Tibial artery (tissue), 4 donors: Measurements from ENCODE around the gene PARD3B.

Experiments
- DNase-seq, 2 donors: peaks; one replicate each; pipeline ENCODE4 v3.0.0-alpha.2; 2019
- H3K27ac ChIP-seq, 2 donors: fragments of 200-600 bp; sonication (generic) in 1 of 2; 1 replicate in 1 of 2; 2 replicates in 1 of 2; pipeline ENCODE4 v1.5.1; 2018 to 2019; ENCODE audit warnings: mild to moderate bottlenecking in 1 of 2
- H3K27me3 ChIP-seq, 2 donors: fragments of 200-600 bp; sonication (generic) in 1 of 2; one replicate each; pipeline versions ENCODE4 v1.5.1 to v1.6.0; 2016 to 2019
- H3K36me3 ChIP-seq, 3 donors: fragments of 200-600 bp; sonication (generic) in 2 of 3; one replicate each; pipeline ENCODE4 v1.5.1; 2016 to 2019; ENCODE audit warnings: mild to moderate bottlenecking in 2 of 3
- H3K4me1 ChIP-seq, 4 donors: fragments of 200-600 bp; sonication (generic) in 2 of 4; 1 replicate in 3 of 4; 2 replicates in 1 of 4; pipeline ENCODE4 v1.5.1; 2016 to 2019
- H3K4me3 ChIP-seq, 2 donors: fragments of 200-600 bp; sonication (generic) in 1 of 2; 1 replicate in 1 of 2; 2 replicates in 1 of 2; pipeline ENCODE4 v1.5.1; 2018 to 2019; ENCODE audit warnings: mild to moderate bottlenecking in 2 of 2
- H3K9me3 ChIP-seq, 3 donors: fragments of 200-600 bp; sonication (generic) in 1 of 3; one replicate each; pipeline ENCODE4 v1.5.1; 2016 to 2019
- intact Hi-C: fragments of 100-400 bp; cut with DNase I; formaldehyde crosslinking; loops from one replicate; pipeline ENCODE4 v1.15.0; 2023; ENCODE audit warnings: low total_unique reads
- TF ChIP-seq, protein P1 (sequence below), 2 experiments: fragments of 200-600 bp in 1 of 2; fragments of 450-650 bp in 1 of 2; IDR thresholded peaks; one replicate each; pipeline ENCODE4 v1.5.1; 2017 to 2019; ENCODE audit warnings: antibody characterized with exemption in 2 of 2, mild to moderate bottlenecking in 1 of 2, moderate library complexity in 1 of 2

The PARD3B gene

DNA sequence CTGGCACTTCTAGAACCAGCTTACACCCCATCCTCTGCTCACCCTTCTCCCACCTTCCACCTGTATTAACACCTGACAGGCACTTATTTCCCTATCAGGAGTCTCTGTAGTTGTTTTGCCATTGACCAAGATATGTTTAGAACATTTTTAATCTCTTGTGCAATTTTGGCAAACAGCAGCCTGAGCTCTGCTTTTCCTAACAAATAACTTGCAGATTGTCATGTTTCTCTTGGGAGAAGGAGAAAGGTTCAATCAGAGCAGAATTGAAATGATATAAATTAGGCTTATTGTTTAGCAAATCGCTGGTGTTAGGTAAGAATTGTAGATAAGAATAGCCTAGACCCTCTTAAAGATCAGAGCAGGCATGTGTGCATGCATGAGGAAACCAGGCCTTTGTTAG, 225.5 kb downstream of the PARD3B start:
- DNase-seq, result no peak
- Histone ChIP-seq H3K27ac (no peak overlapping the region), H3K9me3 (no peaks in the 10 kb centered on the region), H3K36me3 (no peaks in the 10 kb centered on the region), H3K4me3 (no peak overlapping the region), H3K27me3 (no peaks in the 10 kb centered on the region), H3K4me1 (peaks cover 0 to 15% (median 0%) of the 10 kb centered on the region in 4 donors)
- TF ChIP-seq, protein P1, sequence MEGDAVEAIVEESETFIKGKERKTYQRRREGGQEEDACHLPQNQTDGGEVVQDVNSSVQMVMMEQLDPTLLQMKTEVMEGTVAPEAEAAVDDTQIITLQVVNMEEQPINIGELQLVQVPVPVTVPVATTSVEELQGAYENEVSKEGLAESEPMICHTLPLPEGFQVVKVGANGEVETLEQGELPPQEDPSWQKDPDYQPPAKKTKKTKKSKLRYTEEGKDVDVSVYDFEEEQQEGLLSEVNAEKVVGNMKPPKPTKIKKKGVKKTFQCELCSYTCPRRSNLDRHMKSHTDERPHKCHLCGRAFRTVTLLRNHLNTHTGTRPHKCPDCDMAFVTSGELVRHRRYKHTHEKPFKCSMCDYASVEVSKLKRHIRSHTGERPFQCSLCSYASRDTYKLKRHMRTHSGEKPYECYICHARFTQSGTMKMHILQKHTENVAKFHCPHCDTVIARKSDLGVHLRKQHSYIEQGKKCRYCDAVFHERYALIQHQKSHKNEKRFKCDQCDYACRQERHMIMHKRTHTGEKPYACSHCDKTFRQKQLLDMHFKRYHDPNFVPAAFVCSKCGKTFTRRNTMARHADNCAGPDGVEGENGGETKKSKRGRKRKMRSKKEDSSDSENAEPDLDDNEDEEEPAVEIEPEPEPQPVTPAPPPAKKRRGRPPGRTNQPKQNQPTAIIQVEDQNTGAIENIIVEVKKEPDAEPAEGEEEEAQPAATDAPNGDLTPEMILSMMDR (IDR thresholded peaks at IDR 0.05), result no peak
- intact Hi-C loops, result no loop called here

DNA sequence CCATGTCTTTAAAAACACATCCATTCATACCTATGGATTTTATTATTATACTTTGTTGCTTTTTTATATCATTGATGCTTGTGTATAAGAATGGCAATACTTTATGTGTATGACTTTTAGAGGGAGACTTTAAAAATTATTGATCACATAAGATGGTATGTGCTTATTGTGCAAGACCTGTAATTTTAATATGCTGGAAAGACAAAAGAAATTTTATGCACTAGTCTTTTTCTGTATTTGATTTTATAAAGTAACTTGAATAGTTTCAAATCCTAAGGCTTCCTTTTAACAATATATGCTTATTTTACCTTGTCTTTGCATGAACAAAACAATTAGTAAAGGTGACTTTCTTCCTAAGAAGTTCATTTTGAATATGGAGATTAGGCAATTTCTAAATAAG, 226.4 kb downstream of the PARD3B start:
- Histone ChIP-seq H3K27me3 (no peaks in the 10 kb centered on the region), H3K4me3 (no peak overlapping the region), H3K9me3 (no peaks in the 10 kb centered on the region), H3K4me1 (peaks cover 0 to 21% (median 0%) of the 10 kb centered on the region in 4 donors), H3K27ac (no peak overlapping the region), H3K36me3 (no peaks in the 10 kb centered on the region)
- intact Hi-C loops, result no loop called here
- DNase-seq, result no peak
- TF ChIP-seq, protein P1 (IDR thresholded peaks at IDR 0.05), result no peak

DNA sequence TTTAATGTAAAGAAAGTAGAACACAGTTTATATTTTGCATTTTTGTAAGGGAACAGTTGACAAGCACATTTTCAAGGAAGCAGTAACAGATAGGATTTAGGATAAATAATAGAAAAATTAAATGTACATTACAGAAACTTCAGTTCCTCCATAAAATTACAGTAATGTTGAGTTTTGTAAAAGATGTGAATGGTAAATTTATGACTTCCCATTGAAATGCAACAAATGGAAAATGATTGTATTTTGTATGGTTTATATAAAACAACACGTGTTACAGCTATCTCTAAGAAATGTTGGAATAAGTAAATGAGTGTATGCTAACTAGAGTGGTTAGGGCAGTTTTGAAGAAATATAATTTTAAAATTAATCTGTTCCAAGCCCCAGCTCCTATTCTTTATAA, 227.3 kb downstream of the PARD3B start:
- Histone ChIP-seq H3K4me1 (peaks cover 0 to 25% (median 3%) of the 10 kb centered on the region in 4 donors), H3K4me3 (no peak overlapping the region), H3K27me3 (no peaks in the 10 kb centered on the region), H3K36me3 (no peaks in the 10 kb centered on the region), H3K9me3 (no peaks in the 10 kb centered on the region), H3K27ac (no peak overlapping the region)
- intact Hi-C loops, result no loop called here
- TF ChIP-seq, protein P1 (IDR thresholded peaks at IDR 0.05), result no peak
- no peak for DNase-seq

DNA sequence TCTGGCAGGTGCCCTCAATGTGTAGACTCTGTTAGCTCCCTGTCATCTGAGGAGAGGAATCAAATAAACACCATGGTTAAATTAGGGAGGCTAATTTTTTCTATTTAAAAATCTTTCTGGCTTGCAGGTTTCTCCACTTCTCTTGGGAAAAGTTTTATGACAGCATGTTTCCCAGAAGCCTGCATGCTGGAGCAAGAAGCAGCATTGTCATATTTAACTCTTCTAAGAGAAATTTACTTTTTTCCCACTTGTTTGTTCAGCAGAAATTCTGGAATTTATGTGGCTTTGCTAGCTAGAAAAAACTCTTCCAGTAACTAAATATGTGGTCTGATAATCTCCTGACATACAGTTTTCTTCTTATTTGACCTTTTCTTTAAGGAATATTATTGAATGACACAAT, 230.5 kb downstream of the PARD3B start:
- Histone ChIP-seq H3K27me3 (no peaks in the 10 kb centered on the region), H3K27ac (no peak overlapping the region), H3K36me3 (no peaks in the 10 kb centered on the region), H3K9me3 (no peaks in the 10 kb centered on the region), H3K4me1 (peaks cover 0 to 24% (median 3%) of the 10 kb centered on the region in 4 donors), H3K4me3 (no peak overlapping the region)
- DNase-seq, result no peak
- intact Hi-C loops, result no loop called here
- TF ChIP-seq, protein P1 (IDR thresholded peaks at IDR 0.05), result no peak

DNA sequence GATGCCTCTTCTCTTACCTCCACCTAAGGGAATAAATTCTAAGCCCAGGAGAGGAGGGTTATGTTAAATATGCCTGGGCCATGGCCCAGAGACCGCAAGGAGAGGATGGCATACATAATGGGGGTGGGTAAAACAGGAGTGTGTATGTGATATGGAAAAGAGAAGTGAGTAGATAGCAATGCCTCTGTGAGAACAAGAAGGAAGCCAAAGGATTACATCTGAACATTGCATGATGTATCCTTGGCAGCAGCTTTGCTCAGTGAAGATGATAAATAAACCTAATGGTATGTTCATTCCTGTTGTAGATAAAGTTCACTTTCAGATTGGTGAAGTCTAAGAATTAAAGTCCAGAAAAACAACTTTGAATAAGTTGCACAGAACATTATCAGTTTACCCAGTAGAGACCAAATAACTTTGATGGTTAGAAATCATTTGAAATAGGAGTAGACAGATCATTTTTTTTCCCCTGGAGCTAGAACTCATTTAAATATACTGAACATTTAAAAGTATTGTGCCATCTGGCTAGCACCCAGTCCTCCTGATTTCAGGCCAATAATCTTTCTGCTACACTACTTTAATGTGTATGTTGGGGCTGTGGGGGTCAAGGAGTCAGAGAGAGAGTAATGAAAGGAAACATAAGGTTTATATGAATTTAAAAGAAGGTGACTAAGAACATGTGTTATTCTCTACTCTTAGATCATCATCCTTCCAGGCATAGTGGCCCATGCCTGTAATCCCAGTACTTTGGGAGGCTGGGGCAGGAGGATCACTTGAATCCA, 231.7 kb downstream of the PARD3B start:
- Histone ChIP-seq H3K27me3 (no peaks in the 10 kb centered on the region), H3K36me3 (no peaks in the 10 kb centered on the region), H3K27ac (no peak overlapping the region), H3K4me1 (peaks cover 0 to 15% (median 3%) of the 10 kb centered on the region in 4 donors), H3K9me3 (no peaks in the 10 kb centered on the region), H3K4me3 (no peak overlapping the region)
- intact Hi-C loops, result no loop called here
- TF ChIP-seq, protein P1 (IDR thresholded peaks at IDR 0.05), result no peak
- DNase-seq, result no peak
